ENCODE data around the gene CTBP2.

Gene CTBP2

GRCh38 chr10:125125951-125126735 lies 34.2 kb downstream of the CTBP2 start:
- no peak for DNase-seq (ENCODE audit: low spot score)

GRCh38 chr10:125124907-125125306 lies 35.5 kb downstream of the CTBP2 start:
- no peak for DNase-seq (ENCODE audit: low spot score)

- no peak for DNase-seq (ENCODE audit: low spot score)
These were observed 36.3 kb downstream of the CTBP2 start for GRCh38 chr10:125124115-125124487.

GRCh38 chr10:125123476-125124114 lies 36.8 kb downstream of the CTBP2 start:
- DNase-seq (ENCODE audit: low spot score), result no peak

GRCh38 chr10:125122566-125122965 lies 37.8 kb downstream of the CTBP2 start:
- no peak for DNase-seq (ENCODE audit: low spot score)

GRCh38 chr10:125121003-125121402 lies 39.4 kb downstream of the CTBP2 start:
- DNase-seq (ENCODE audit: low spot score), result no peak

GRCh38 chr10:125120053-125120710 lies 40.2 kb downstream of the CTBP2 start:
- DNase-seq (ENCODE audit: low spot score), result no peak

GRCh38 chr10:125118701-125119100 lies 41.7 kb downstream of the CTBP2 start:
- DNase-seq (ENCODE audit: low spot score), result no peak

- DNase-seq (ENCODE audit: low spot score), result no peak
These were observed 42.3 kb downstream of the CTBP2 start for GRCh38 chr10:125118011-125118611.

- DNase-seq (ENCODE audit: low spot score), result no peak
These were observed 43.6 kb downstream of the CTBP2 start for GRCh38 chr10:125116652-125117310.

GRCh38 chr10:125116041-125116649 lies 44.2 kb downstream of the CTBP2 start:
- DNase-seq (ENCODE audit: low spot score), result no peak

- DNase-seq (ENCODE audit: low spot score), result no peak
These were observed 45.0 kb downstream of the CTBP2 start for GRCh38 chr10:125115409-125115808.

- DNase-seq (ENCODE audit: low spot score), result no peak
These were observed 45.5 kb downstream of the CTBP2 start for GRCh38 chr10:125114761-125115391.

- no peak for DNase-seq (ENCODE audit: low spot score)
These were observed 46.5 kb downstream of the CTBP2 start for GRCh38 chr10:125113691-125114371.

GRCh38 chr10:125112697-125113494 lies 47.5 kb downstream of the CTBP2 start:
- DNase-seq (ENCODE audit: low spot score), result no peak

- no peak for DNase-seq (ENCODE audit: low spot score)
These were observed 49.1 kb downstream of the CTBP2 start for GRCh38 chr10:125111118-125111727.

- DNase-seq (ENCODE audit: low spot score), result no peak
These were observed 52.3 kb downstream of the CTBP2 start for GRCh38 chr10:125107965-125108580.

GRCh38 chr10:125107166-125107949 lies 53.0 kb downstream of the CTBP2 start:
- no peak for DNase-seq (ENCODE audit: low spot score)
